GM12865 (cell line): ENCODE results near the gene JMJD4.

ENCODE experiments used
- DNase-seq: peaks from one replicate; pipeline ENCODE4 v3.0.0; 2010; ENCODE audit warnings: low read depth
- H3K4me3 ChIP-seq: 2 replicates; pipeline ENCODE4 v1.5.1; 2011; ENCODE audit warnings: mild to moderate bottlenecking, low read depth, low read length, control low read depth
- CTCF ChIP-seq: IDR thresholded peaks from 2 replicates; pipeline ENCODE4 v1.5.1; 2011; ENCODE audit warnings: low read length, control low read depth, low read depth, inconsistent platforms; ENCODE audit not compliant: insufficient read depth; ENCODE audit errors: missing control alignments

Gene JMJD4

GRCh38 chr1:227768640-227769039 lies 33.5 kb upstream of the JMJD4 start:
- no peak for TF ChIP-seq CTCF
- H3K4me3 ChIP-seq, result no peak overlapping the region
- DNase-seq, result no peak

- no peak for TF ChIP-seq CTCF
- DNase-seq, result no peak
- no peak overlapping the region for H3K4me3 ChIP-seq
Measured at GRCh38 chr1:227768125-227768439, 33.0 kb upstream of the JMJD4 start.

- DNase-seq, result no peak
- H3K4me3 ChIP-seq, result no peak overlapping the region
- TF ChIP-seq CTCF, result no peak
Measured at GRCh38 chr1:227767401-227768124, 32.5 kb upstream of the JMJD4 start.

- DNase-seq, result no peak
- H3K4me3 ChIP-seq, result no peak overlapping the region
- TF ChIP-seq CTCF, result no peak
Measured at GRCh38 chr1:227766653-227767277, 31.7 kb upstream of the JMJD4 start.

- no peak for TF ChIP-seq CTCF
- no peak overlapping the region for H3K4me3 ChIP-seq
- DNase-seq, result no peak
Measured at GRCh38 chr1:227766015-227766634, 31.0 kb upstream of the JMJD4 start.

GRCh38 chr1:227765261-227766014 lies 30.3 kb upstream of the JMJD4 start:
- TF ChIP-seq CTCF, result no peak
- DNase-seq, result no peak
- no peak overlapping the region for H3K4me3 ChIP-seq
